GM12878 (cell line): ENCODE measurements around the gene CLVS2. TPM values are rescaled to one million over a fixed set of nuclear protein-coding genes. Genes with fewer than 3 reads are reported as not detected.

Source experiments
- ATAC-seq: fragments of 200-7000 bp; cut with Tn5 transposase; 3 replicates; pipeline ENCODE4 v1.9.1; 2020; ENCODE audit warnings: mild to moderate bottlenecking, moderate library complexity
- BruUV-seq: library from RNA; stranded (reverse); fragments of 400-500 nt; replicated peaks from 2 replicates; lab custom pipeline; 2021; lab: Mats Ljungman, UMichigan
- CTCF ChIA-PET: fragments of 300-600 bp; sonication (Branson Sonifier 250); formaldehyde crosslinking; extraction: SDS; loops from one replicate; lab custom pipeline; 2021; ENCODE audit warnings: inconsistent platforms; lab: Yijun Ruan, JAX
- POLR2A ChIA-PET: fragments of 350-600 bp; formaldehyde crosslinking; extraction: SDS; loops from one replicate; lab custom pipeline; 2021; ENCODE audit warnings: inconsistent platforms; lab: Charles Lee
- RAD21 ChIA-PET: fragments of 300-600 bp; sonication (Branson Sonifier 250); formaldehyde crosslinking; loops from one replicate; lab custom pipeline; 2023; ENCODE audit warnings: antibody characterized with exemption; ENCODE audit not compliant: unreplicated experiment; lab: Charles Lee
- SMC1A ChIA-PET: fragments of 300-600 bp; sonication (Branson Sonifier 250); formaldehyde crosslinking; loops from one replicate; lab custom pipeline; 2023; ENCODE audit not compliant: unreplicated experiment, uncharacterized antibody; lab: Charles Lee
- DNase-seq: peaks from one replicate; pipeline ENCODE4 v3.0.0-alpha.2; 2011; ENCODE audit warnings: low read depth, low spot score
- FAIRE-seq: peaks from 3 replicates; lab custom pipeline; 2011; peaks lifted over from hg19 to GRCh38; lab: Jason Lieb, UNC
- H2AFZ ChIP-seq: 2 replicates; pipeline ENCODE4 v1.6.0; 2011; ENCODE audit warnings: low read depth, low read length, control low read depth; ENCODE audit not compliant: control insufficient read depth
- H3K27ac ChIP-seq: 2 replicates; pipeline ENCODE4 v1.5.1; 2011; ENCODE audit warnings: control low read depth; ENCODE audit not compliant: control insufficient read depth, insufficient read depth
- H3K27me3 ChIP-seq, 2 experiments: replicated peaks in 1 of 2; 2 replicates each; pipeline versions ENCODE4 v1.6.0 to v1.6.1; 2011; ENCODE audit warnings: low read length in 1 of 2; ENCODE audit not compliant: control insufficient read depth in 2 of 2, insufficient read depth in 2 of 2
- H3K36me3 ChIP-seq, 2 experiments: 2 replicates each; pipeline ENCODE4 v1.5.1; 2011; ENCODE audit warnings: low read length in 1 of 2; ENCODE audit not compliant: control insufficient read depth in 2 of 2, insufficient read depth in 2 of 2
- H3K4me1 ChIP-seq: 2 replicates; pipeline ENCODE4 v1.6.1; 2011; ENCODE audit warnings: mild to moderate bottlenecking, low read length, moderate library complexity, mixed read lengths; ENCODE audit not compliant: control insufficient read depth, insufficient read depth
- H3K4me2 ChIP-seq: 2 replicates; pipeline ENCODE4 v1.6.0; 2011; ENCODE audit warnings: control low read depth; ENCODE audit not compliant: control insufficient read depth, insufficient read depth
- H3K4me3 ChIP-seq: fragments of 200-600 bp; sonication (generic); 2 replicates; pipeline ENCODE4 v1.5.1; 2016
- H3K79me2 ChIP-seq: 2 replicates; pipeline ENCODE4 v1.6.0; 2011; ENCODE audit warnings: low read length; ENCODE audit not compliant: control insufficient read depth, insufficient read depth
- H3K9ac ChIP-seq: 2 replicates; pipeline ENCODE4 v1.8.0; 2011; ENCODE audit warnings: low read length, control low read depth, mixed read lengths; ENCODE audit not compliant: control insufficient read depth, insufficient read depth
- H3K9me3 ChIP-seq: replicated peaks from 3 replicates; pipeline ENCODE4 v1.5.1; 2011; ENCODE audit warnings: mild to moderate bottlenecking, low read length; ENCODE audit not compliant: control insufficient read depth, insufficient read depth
- H4K20me1 ChIP-seq: 2 replicates; pipeline ENCODE4 v1.6.0; 2011; ENCODE audit not compliant: control insufficient read depth, insufficient read depth
- BCLAF1 ChIP-seq: fragments of 450-650 bp; IDR thresholded peaks from 2 replicates; pipeline ENCODE4 v1.6.1; 2017; ENCODE audit warnings: antibody characterized with exemption, mild to moderate bottlenecking, moderate library complexity
- CBFB ChIP-seq: IDR thresholded peaks from 2 replicates; pipeline ENCODE4 v1.6.1; 2016; ENCODE audit warnings: antibody characterized with exemption, low read depth
- FOS ChIP-seq: IDR thresholded peaks from 3 replicates; pipeline ENCODE4 v1.6.1; 2011; ENCODE audit warnings: borderline replicate concordance; ENCODE audit not compliant: insufficient read length; ENCODE audit errors: extremely low read depth
- FOXM1 ChIP-seq: IDR thresholded peaks from 2 replicates; pipeline ENCODE4 v1.6.1; 2012; ENCODE audit warnings: low read depth, mild to moderate bottlenecking, inconsistent platforms, low read length, moderate library complexity
- HDAC6 ChIP-seq: fragments of 200-600 bp; sonication (generic); IDR thresholded peaks from one replicate; pipeline ENCODE4 v1.8.0; 2017; ENCODE audit warnings: antibody characterized with exemption; ENCODE audit not compliant: unreplicated experiment
- IKZF2 ChIP-seq, 2 experiments: fragments of 450-650 bp; IDR thresholded peaks; 2 replicates each; pipeline ENCODE4 v1.6.1; 2017; ENCODE audit warnings: mild to moderate bottlenecking in 2 of 2, moderate library complexity in 2 of 2
- MAX ChIP-seq: IDR thresholded peaks from 2 replicates; pipeline ENCODE4 v1.6.1; 2012; ENCODE audit warnings: low read depth, low read length, improper control_type of control experiment
- MYC ChIP-seq: IDR thresholded peaks from 2 replicates; pipeline ENCODE4 v1.6.1; 2011; ENCODE audit warnings: mild to moderate bottlenecking, low read length, moderate library complexity, inconsistent platforms; ENCODE audit not compliant: insufficient read depth, insufficient replicate concordance, insufficient read length, severe bottlenecking
- POLR2AphosphoS5 ChIP-seq: IDR thresholded peaks from 2 replicates; pipeline ENCODE4 v1.6.1; 2011; ENCODE audit warnings: mild to moderate bottlenecking, low read length, inconsistent platforms
- RELA ChIP-seq: fragments of 450-650 bp; IDR thresholded peaks from 2 replicates; pipeline ENCODE4 v1.8.0; 2014; ENCODE audit warnings: borderline replicate concordance; ENCODE audit not compliant: partially characterized antibody
- STAT3 ChIP-seq: IDR thresholded peaks from 2 replicates; pipeline ENCODE4 v1.6.1; 2011; ENCODE audit warnings: low read depth, low read length, improper control_type of control experiment
- SUPT20H ChIP-seq: IDR thresholded peaks from 2 replicates; pipeline ENCODE4 v1.6.1; 2011; ENCODE audit warnings: low read depth, mild to moderate bottlenecking, low read length, moderate library complexity, borderline replicate concordance; ENCODE audit not compliant: control insufficient read depth
- TAF1 ChIP-seq: IDR thresholded peaks from 2 replicates; pipeline ENCODE4 v1.6.1; 2011; ENCODE audit warnings: mild to moderate bottlenecking, low read depth, low read length, borderline replicate concordance
- YY1 ChIP-seq: IDR thresholded peaks from 2 replicates; pipeline ENCODE4 v1.6.1; 2011; ENCODE audit warnings: low read depth, mild to moderate bottlenecking, low read length
- WGBS: methylation state at CpG from one replicate; pipeline ENCODE4 v1.1.6; 2016; ENCODE audit warnings: low lambda C conversion rate; ENCODE audit not compliant: insufficient replicate concordance, insufficient coverage; ENCODE audit errors: missing lambda C conversion rate; 5-methylcytosine and 5-hydroxymethylcytosine counted together
- in situ Hi-C: fragments of 300-500 bp; cut with MboI; formaldehyde crosslinking; loops from 9 replicates; pipeline ENCODE4 v1.14.3; 2018; ENCODE audit warnings: mixed read lengths
- intact Hi-C: fragments of 100-400 bp; cut with micrococcal nuclease; formaldehyde crosslinking; loops from one replicate; pipeline ENCODE4 v1.14.2; 2022; ENCODE audit not compliant: unreplicated experiment
- polyA plus RNA-seq, 11 experiments: library from polyadenylated mRNA; depleted of rRNA in 4 of 11; unstranded in 6 of 11; stranded (reverse) in 5 of 11; fragments of >200 nt; fragmentation: Nextera tagmentation in 4 of 11; fragmentation: Illumina TruSeq in 1 of 11; extraction: Ambion mirVana in 4 of 11; extraction: Trizol in 1 of 11; gene quantifications; 1 replicate in 1 of 11; 2 replicates in 10 of 11; pipeline versions ENCODE4 v1.2.1 to v1.2.3, GENCODE V29; 2011 to 2016; ENCODE audit warnings: inconsistent platforms in 2 of 11, missing spikeins in 2 of 11, low read depth in 1 of 11
- total RNA-seq, 4 experiments: library from RNA; depleted of rRNA in 3 of 4; stranded (reverse); fragments of >200 nt in 3 of 4; fragmentation: Illumina TruSeq in 1 of 4; extraction: Trizol in 1 of 4; gene quantifications; 2 replicates each; pipeline versions ENCODE4 v1.2.1 to v1.2.3, GENCODE V29; 2013 to 2021

The CLVS2 gene
- total and polyA plus RNA-seq, 10 of the 15 experiments (the other 5 are each of a cell fraction or from before 2014, with no cell fraction given) = not detected

GRCh38 chr6:123044341-123044860, 48.4 kb downstream of the CLVS2 start (continued):
- TF ChIP-seq RELA = no peak
- no peak for TF ChIP-seq SUPT20H
- no peak for TF ChIP-seq CBFB
- TF ChIP-seq YY1 = no peak
- no peak for TF ChIP-seq STAT3
- no peak for TF ChIP-seq TAF1
- TF ChIP-seq MAX = no peak
- no peak for TF ChIP-seq IKZF2 (IDR thresholded peaks at IDR 0.05)

GRCh38 chr6:123053602-123054225, 57.7 kb downstream of the CLVS2 start:
- ChIA-PET SMC1A (no interaction called here), POLR2A (no interaction called here)

More at GRCh38 chr6:123053602-123054225, 57.7 kb downstream of the CLVS2 start:
- no TSS peak for BruUV-seq
- H3K79me2 ChIP-seq = no peaks in the 10 kb centered on the region
- no peak overlapping the region for H3K9ac ChIP-seq
- TF ChIP-seq FOXM1 (no peak), HDAC6 (no peak), FOS (no peak), MYC (no peak), BCLAF1 (no peak), POLR2AphosphoS5 (no peak)
- TF ChIP-seq, all 136 proteins: peak for 0
- WGBS = 42% methylated on average over 8 of the region's 8 CpGs
- CTCF ChIA-PET = no interaction called here
- RAD21 ChIA-PET = interaction anchor here (1.1 to 1.6 kb wide), 2 partner anchors 183 to 184 kb away, joined by 3 to 4 read pairs; no protein-coding TSS in a partner anchor
- in situ Hi-C loops = no loop called here
- no peak for DNase-seq
- no peaks in the 10 kb centered on the region for H3K9me3 ChIP-seq
- H3K4me2 ChIP-seq = no peak overlapping the region
- no peak overlapping the region for H3K4me3 ChIP-seq
- H3K27me3 ChIP-seq = no peaks in the 10 kb centered on the region
- intact Hi-C loops = no loop called here
- H3K4me1 ChIP-seq = no peaks in the 10 kb centered on the region
- no peaks in the 10 kb centered on the region for H3K36me3 ChIP-seq
- no peaks in the 10 kb centered on the region for H4K20me1 ChIP-seq
- no peak overlapping the region for H2AFZ ChIP-seq
- no peak for ATAC-seq
- H3K27ac ChIP-seq = no peak overlapping the region
- FAIRE-seq = no peak
